Natural killer cell (primary cell): ENCODE data around the gene IWS1. TPM values are rescaled to one million over a fixed set of nuclear protein-coding genes. Genes with fewer than 3 reads are reported as not detected.

Source experiments
- ATAC-seq, 3 donors: fragments of 150-1000 bp in 2 of 3; fragments of 200-7000 bp in 1 of 3; cut with Tn5 transposase; 1 replicate in 1 of 3; 2 replicates in 2 of 3; pipeline ENCODE4 v1.10.0; 2021; ENCODE audit warnings: mild to moderate bottlenecking in 2 of 3, moderate library complexity in 2 of 3
- DNase-seq, 2 donors: peaks; one replicate each; pipeline versions ENCODE4 v3.0.0 to v3.0.0-alpha.2; 2013 to 2021; ENCODE audit warnings: mixed read lengths in 1 of 2
- H3K27ac ChIP-seq: one replicate; pipeline ENCODE4 v1.5.1; 2013; ENCODE audit warnings: mild to moderate bottlenecking, low read length
- H3K27me3 ChIP-seq: one replicate; pipeline ENCODE4 v1.6.1; 2013; ENCODE audit warnings: low read length; ENCODE audit not compliant: control insufficient read depth, insufficient read depth
- H3K36me3 ChIP-seq: one replicate; pipeline ENCODE4 v1.6.1; 2013; ENCODE audit warnings: low read length; ENCODE audit not compliant: control insufficient read depth, insufficient read depth
- H3K4me1 ChIP-seq: one replicate; pipeline ENCODE4 v1.6.1; 2013; ENCODE audit warnings: low read length; ENCODE audit not compliant: control insufficient read depth, insufficient read depth
- H3K4me3 ChIP-seq: one replicate; pipeline ENCODE4 v1.5.1; 2013; ENCODE audit warnings: low read length
- H3K9me3 ChIP-seq: one replicate; pipeline ENCODE4 v1.6.1; 2013; ENCODE audit warnings: low read length; ENCODE audit not compliant: control insufficient read depth, insufficient read depth
- H3K27ac Mint-ChIP-seq, 2 donors: one replicate each; pipeline ENCODE4 v1.8.0; 2022; ENCODE audit warnings: mild to moderate bottlenecking in 2 of 2, mixed read lengths in 2 of 2, moderate library complexity in 1 of 2
- H3K27me3 Mint-ChIP-seq, 2 donors: one replicate each; pipeline ENCODE4 v1.8.0; 2022; ENCODE audit warnings: low read depth in 2 of 2, mixed read lengths in 2 of 2
- H3K36me3 Mint-ChIP-seq: one replicate; pipeline ENCODE4 v1.8.0; 2022; ENCODE audit warnings: mixed read lengths
- H3K4me1 Mint-ChIP-seq, 2 donors: one replicate each; pipeline ENCODE4 v1.8.0; 2022; ENCODE audit warnings: mixed read lengths in 2 of 2
- H3K4me3 Mint-ChIP-seq: one replicate; pipeline ENCODE4 v1.8.0; 2022; ENCODE audit warnings: mild to moderate bottlenecking, moderate library complexity, mixed read lengths
- H3K9me3 Mint-ChIP-seq, 2 donors: one replicate each; pipeline ENCODE4 v1.8.0; 2022; ENCODE audit warnings: mixed read lengths in 2 of 2
- CTCF ChIP-seq: fragments of 200-600 bp; IDR thresholded peaks from one replicate; pipeline ENCODE4 v1.8.0; 2022; ENCODE audit warnings: antibody characterized with exemption
- WGBS: methylation state at CpG from one replicate; pipeline ENCODE4 v1.1.7; 2013; ENCODE audit warnings: missing lambda C conversion rate; ENCODE audit not compliant: insufficient coverage; 5-methylcytosine and 5-hydroxymethylcytosine counted together
- intact Hi-C: fragments of 100-400 bp; cut with micrococcal nuclease; formaldehyde crosslinking; loops from one replicate; pipeline ENCODE4 v1.14.2; 2022
- total RNA-seq, 4 donors: library from RNA; stranded (reverse); fragments of 120-200 nt in 1 of 4; gene quantifications; one replicate each; pipeline versions ENCODE4 v1.2.3 to v1.2.4, GENCODE V29; 2013 to 2022

The IWS1 gene
- total RNA-seq, 3 donors from 2014 or later (not counting 1 experiment from before 2014, with no cell fraction given): 21.7 to 27.1 (median 23.9) TPM

DNA sequence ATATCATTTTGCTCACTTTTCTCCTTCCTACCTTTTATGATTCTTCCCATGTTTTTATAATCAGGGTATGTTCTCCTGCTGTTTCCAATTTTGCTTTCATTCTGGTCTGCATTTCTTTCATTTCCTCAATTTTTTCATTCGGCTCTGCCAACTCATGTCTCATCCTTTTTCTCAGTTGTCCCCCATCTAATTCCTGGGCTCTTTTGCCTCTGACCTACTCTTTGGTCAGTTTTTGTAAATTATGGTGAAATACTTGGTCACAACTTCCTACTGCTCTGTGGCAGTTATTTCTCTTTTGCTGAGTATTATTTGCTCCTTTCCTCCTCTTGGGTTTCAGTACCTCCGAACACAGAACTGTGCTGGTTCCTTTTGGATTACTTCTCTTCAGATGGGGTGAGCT lies 36.6 kb upstream of the IWS1 start:
- H3K4me3 Mint-ChIP-seq: no peak overlapping the region
- H3K36me3 ChIP-seq: no peaks in the 10 kb centered on the region
- TF ChIP-seq CTCF: no peak
- intact Hi-C loops: no loop called here
- no peak overlapping the region for H3K27ac ChIP-seq
- H3K9me3 Mint-ChIP-seq: no peaks in the 10 kb centered on the region
- peaks cover 2 to 4% of the 10 kb centered on the region in 2 donors for H3K27me3 Mint-ChIP-seq
- peaks cover 12% of the 10 kb centered on the region for H3K4me1 ChIP-seq
- ATAC-seq: no peak
- no peaks in the 10 kb centered on the region for H3K27me3 ChIP-seq
- H3K4me1 Mint-ChIP-seq: peaks cover 9% of the 10 kb centered on the region in 2 donors
- DNase-seq: no peak
- no peak overlapping the region for H3K27ac Mint-ChIP-seq
- 69% methylated on average over 2 of the region's 2 CpGs for WGBS
- H3K4me3 ChIP-seq: no peak overlapping the region
- H3K9me3 ChIP-seq: no peaks in the 10 kb centered on the region
- no peaks in the 10 kb centered on the region for H3K36me3 Mint-ChIP-seq

DNA sequence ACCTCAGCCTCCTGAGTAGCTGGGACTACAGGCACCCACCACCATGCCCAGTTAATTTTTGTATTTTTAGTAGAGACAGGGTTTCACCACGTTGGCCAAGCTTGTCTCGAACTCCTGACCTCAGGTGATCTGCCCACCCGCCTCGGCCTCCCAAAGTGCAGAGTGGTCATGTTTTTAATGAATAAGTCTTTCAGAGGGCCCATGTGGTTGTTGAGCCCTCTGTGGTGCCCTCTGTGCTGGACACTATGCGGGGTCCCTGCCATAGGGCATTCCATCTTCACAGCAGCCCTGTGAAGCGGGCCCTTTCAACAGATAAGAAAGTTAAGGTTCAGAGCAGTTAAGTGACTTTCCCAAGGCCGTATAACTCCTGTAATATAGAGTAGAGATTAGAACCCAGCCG lies 35.1 kb upstream of the IWS1 start:
- Mint-ChIP-seq H3K27ac (no peak overlapping the region), H3K36me3 (peaks cover 11% of the 10 kb centered on the region), H3K4me1 (peaks cover 9% of the 10 kb centered on the region in 2 donors), H3K9me3 (peaks cover 2 to 6% of the 10 kb centered on the region in 2 donors), H3K27me3 (peaks cover 18 to 19% of the 10 kb centered on the region in 2 donors), H3K4me3 (no peak overlapping the region)
- Histone ChIP-seq H3K27me3 (peaks cover 3% of the 10 kb centered on the region), H3K9me3 (no peaks in the 10 kb centered on the region), H3K27ac (no peak overlapping the region), H3K4me3 (no peak overlapping the region), H3K4me1 (peaks cover 12% of the 10 kb centered on the region), H3K36me3 (no peaks in the 10 kb centered on the region)
- DNase-seq (no peak), ATAC-seq (no peak)
- intact Hi-C loops: no loop called here
- TF ChIP-seq CTCF: no peak
- WGBS: 95% methylated on average over 8 of the region's 8 CpGs

DNA sequence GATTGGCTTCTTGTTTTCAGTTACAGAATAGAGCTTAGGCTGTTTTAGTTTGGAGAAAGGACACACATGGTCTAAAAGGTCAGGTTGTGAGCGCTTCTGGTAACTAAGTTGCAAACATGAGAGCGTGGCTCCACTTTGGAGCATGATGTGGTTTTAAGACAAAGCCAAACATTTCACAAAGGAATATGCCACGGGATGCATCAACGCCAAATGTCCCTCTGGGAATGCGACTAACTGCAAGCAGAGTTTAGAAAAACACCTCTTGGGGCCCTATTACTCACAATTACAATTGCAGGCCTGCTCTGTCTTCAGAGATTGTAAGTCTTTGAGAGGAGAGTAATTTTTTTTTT lies 34.6 kb upstream of the IWS1 start:
- 96% methylated on average over 5 of the region's 5 CpGs for WGBS
- no peaks in the 10 kb centered on the region for H3K9me3 ChIP-seq

More for the DNA sequence above, 34.6 kb upstream of the IWS1 start:
- Histone ChIP-seq H3K27ac (no peak overlapping the region), H3K4me1 (peaks cover 12% of the 10 kb centered on the region), H3K27me3 (peaks cover 3% of the 10 kb centered on the region), H3K36me3 (no peaks in the 10 kb centered on the region), H3K4me3 (no peak overlapping the region)
- Mint-ChIP-seq H3K4me3 (no peak overlapping the region), H3K27me3 (peaks cover 22 to 23% of the 10 kb centered on the region in 2 donors), H3K36me3 (peaks cover 15% of the 10 kb centered on the region), H3K27ac (no peak overlapping the region), H3K4me1 (peaks cover 9% of the 10 kb centered on the region in 2 donors), H3K9me3 (peaks cover 2 to 6% of the 10 kb centered on the region in 2 donors)
- DNase-seq (no peak), ATAC-seq (no peak)
- TF ChIP-seq CTCF: no peak
- intact Hi-C loops: no loop called here
